Natural killer cell (primary cell): ENCODE data around the gene ABTB2. TPM values are rescaled to one million over a fixed set of nuclear protein-coding genes. Genes with fewer than 3 reads are reported as not detected.

ENCODE experiments used
- ATAC-seq, 3 donors: fragments of 150-1000 bp in 2 of 3; fragments of 200-7000 bp in 1 of 3; cut with Tn5 transposase; 1 replicate in 1 of 3; 2 replicates in 2 of 3; pipeline ENCODE4 v1.10.0; 2021; ENCODE audit warnings: mild to moderate bottlenecking in 2 of 3, moderate library complexity in 2 of 3
- DNase-seq, 2 donors: peaks; one replicate each; pipeline versions ENCODE4 v3.0.0 to v3.0.0-alpha.2; 2013 to 2021; ENCODE audit warnings: mixed read lengths in 1 of 2
- H3K27ac ChIP-seq: one replicate; pipeline ENCODE4 v1.5.1; 2013; ENCODE audit warnings: mild to moderate bottlenecking, low read length
- H3K27me3 ChIP-seq: one replicate; pipeline ENCODE4 v1.6.1; 2013; ENCODE audit warnings: low read length; ENCODE audit not compliant: control insufficient read depth, insufficient read depth
- H3K36me3 ChIP-seq: one replicate; pipeline ENCODE4 v1.6.1; 2013; ENCODE audit warnings: low read length; ENCODE audit not compliant: control insufficient read depth, insufficient read depth
- H3K4me1 ChIP-seq: one replicate; pipeline ENCODE4 v1.6.1; 2013; ENCODE audit warnings: low read length; ENCODE audit not compliant: control insufficient read depth, insufficient read depth
- H3K4me3 ChIP-seq: one replicate; pipeline ENCODE4 v1.5.1; 2013; ENCODE audit warnings: low read length
- H3K9me3 ChIP-seq: one replicate; pipeline ENCODE4 v1.6.1; 2013; ENCODE audit warnings: low read length; ENCODE audit not compliant: control insufficient read depth, insufficient read depth
- H3K27ac Mint-ChIP-seq, 2 donors: one replicate each; pipeline ENCODE4 v1.8.0; 2022; ENCODE audit warnings: mild to moderate bottlenecking in 2 of 2, mixed read lengths in 2 of 2, moderate library complexity in 1 of 2
- H3K27me3 Mint-ChIP-seq, 2 donors: one replicate each; pipeline ENCODE4 v1.8.0; 2022; ENCODE audit warnings: low read depth in 2 of 2, mixed read lengths in 2 of 2
- H3K36me3 Mint-ChIP-seq: one replicate; pipeline ENCODE4 v1.8.0; 2022; ENCODE audit warnings: mixed read lengths
- H3K4me1 Mint-ChIP-seq, 2 donors: one replicate each; pipeline ENCODE4 v1.8.0; 2022; ENCODE audit warnings: mixed read lengths in 2 of 2
- H3K4me3 Mint-ChIP-seq: one replicate; pipeline ENCODE4 v1.8.0; 2022; ENCODE audit warnings: mild to moderate bottlenecking, moderate library complexity, mixed read lengths
- H3K9me3 Mint-ChIP-seq, 2 donors: one replicate each; pipeline ENCODE4 v1.8.0; 2022; ENCODE audit warnings: mixed read lengths in 2 of 2
- WGBS: methylation state at CpG from one replicate; pipeline ENCODE4 v1.1.7; 2013; ENCODE audit warnings: missing lambda C conversion rate; ENCODE audit not compliant: insufficient coverage; 5-methylcytosine and 5-hydroxymethylcytosine counted together
- intact Hi-C: fragments of 100-400 bp; cut with micrococcal nuclease; formaldehyde crosslinking; loops from one replicate; pipeline ENCODE4 v1.14.2; 2022
- total RNA-seq, 4 donors: library from RNA; stranded (reverse); fragments of 120-200 nt in 1 of 4; gene quantifications; one replicate each; pipeline versions ENCODE4 v1.2.3 to v1.2.4, GENCODE V29; 2013 to 2022
- TF ChIP-seq, protein P1 (sequence below): fragments of 200-600 bp; IDR thresholded peaks from one replicate; pipeline ENCODE4 v1.8.0; 2022; ENCODE audit warnings: antibody characterized with exemption

The ABTB2 gene
- total RNA-seq, 3 donors from 2014 or later (not counting 1 experiment from before 2014, with no cell fraction given) = 0.65 to 1.7 (median 1.1) TPM

DNA sequence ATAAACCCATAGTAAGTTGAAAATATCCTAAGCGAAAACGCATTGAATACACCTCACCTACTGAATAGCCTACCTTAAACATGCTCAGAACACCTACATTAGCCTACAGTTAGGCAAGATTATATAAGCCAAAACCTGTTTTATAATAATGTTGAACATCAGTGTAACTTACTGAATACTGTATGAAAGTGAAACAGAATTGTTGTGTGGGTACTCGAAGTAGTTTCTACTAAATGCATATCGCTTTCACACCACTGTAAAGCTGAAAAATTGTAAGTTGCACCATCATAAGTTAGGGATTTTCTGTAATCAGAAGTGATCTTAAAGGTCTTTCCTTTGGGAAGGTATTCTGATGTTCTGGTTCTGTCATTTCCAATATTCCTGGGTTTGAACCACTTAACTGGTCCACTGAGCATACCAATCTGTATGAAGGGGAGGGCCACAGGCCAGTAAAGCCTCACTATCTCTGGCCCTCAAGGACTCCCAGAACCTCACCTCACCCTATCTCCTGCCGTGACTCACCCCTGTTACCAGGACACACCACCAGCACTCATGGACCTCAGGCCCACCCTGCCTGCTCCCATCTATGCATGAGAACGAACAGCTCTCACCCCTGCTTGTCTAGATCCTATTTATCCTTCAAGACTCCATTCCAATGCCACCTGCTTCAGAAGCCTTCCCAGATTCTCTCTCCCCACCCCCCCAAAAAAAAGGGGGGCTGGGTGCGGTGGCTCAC is 182.4 kb downstream of the ABTB2 start:
- Histone ChIP-seq H3K4me1 (peaks cover 11% of the 10 kb centered on the region), H3K27ac (no peak overlapping the region), H3K36me3 (no peaks in the 10 kb centered on the region), H3K9me3 (no peaks in the 10 kb centered on the region), H3K27me3 (peaks cover 2% of the 10 kb centered on the region), H3K4me3 (no peak overlapping the region)
- ATAC-seq (no peak), DNase-seq (no peak)
- H3K9me3 Mint-ChIP-seq = no peaks in the 10 kb centered on the region
- WGBS = 93% methylated on average over 5 of the region's 7 CpGs
- H3K27me3 Mint-ChIP-seq = no peaks in the 10 kb centered on the region
- peak overlapping the region; percentile 50 for H3K4me3 Mint-ChIP-seq
- peaks cover 5 to 14% of the 10 kb centered on the region in 2 donors for H3K4me1 Mint-ChIP-seq
- no peak overlapping the region for H3K27ac Mint-ChIP-seq
- intact Hi-C loops = no loop called here
- no peaks in the 10 kb centered on the region for H3K36me3 Mint-ChIP-seq
- TF ChIP-seq, protein P1, sequence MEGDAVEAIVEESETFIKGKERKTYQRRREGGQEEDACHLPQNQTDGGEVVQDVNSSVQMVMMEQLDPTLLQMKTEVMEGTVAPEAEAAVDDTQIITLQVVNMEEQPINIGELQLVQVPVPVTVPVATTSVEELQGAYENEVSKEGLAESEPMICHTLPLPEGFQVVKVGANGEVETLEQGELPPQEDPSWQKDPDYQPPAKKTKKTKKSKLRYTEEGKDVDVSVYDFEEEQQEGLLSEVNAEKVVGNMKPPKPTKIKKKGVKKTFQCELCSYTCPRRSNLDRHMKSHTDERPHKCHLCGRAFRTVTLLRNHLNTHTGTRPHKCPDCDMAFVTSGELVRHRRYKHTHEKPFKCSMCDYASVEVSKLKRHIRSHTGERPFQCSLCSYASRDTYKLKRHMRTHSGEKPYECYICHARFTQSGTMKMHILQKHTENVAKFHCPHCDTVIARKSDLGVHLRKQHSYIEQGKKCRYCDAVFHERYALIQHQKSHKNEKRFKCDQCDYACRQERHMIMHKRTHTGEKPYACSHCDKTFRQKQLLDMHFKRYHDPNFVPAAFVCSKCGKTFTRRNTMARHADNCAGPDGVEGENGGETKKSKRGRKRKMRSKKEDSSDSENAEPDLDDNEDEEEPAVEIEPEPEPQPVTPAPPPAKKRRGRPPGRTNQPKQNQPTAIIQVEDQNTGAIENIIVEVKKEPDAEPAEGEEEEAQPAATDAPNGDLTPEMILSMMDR = no peak

DNA sequence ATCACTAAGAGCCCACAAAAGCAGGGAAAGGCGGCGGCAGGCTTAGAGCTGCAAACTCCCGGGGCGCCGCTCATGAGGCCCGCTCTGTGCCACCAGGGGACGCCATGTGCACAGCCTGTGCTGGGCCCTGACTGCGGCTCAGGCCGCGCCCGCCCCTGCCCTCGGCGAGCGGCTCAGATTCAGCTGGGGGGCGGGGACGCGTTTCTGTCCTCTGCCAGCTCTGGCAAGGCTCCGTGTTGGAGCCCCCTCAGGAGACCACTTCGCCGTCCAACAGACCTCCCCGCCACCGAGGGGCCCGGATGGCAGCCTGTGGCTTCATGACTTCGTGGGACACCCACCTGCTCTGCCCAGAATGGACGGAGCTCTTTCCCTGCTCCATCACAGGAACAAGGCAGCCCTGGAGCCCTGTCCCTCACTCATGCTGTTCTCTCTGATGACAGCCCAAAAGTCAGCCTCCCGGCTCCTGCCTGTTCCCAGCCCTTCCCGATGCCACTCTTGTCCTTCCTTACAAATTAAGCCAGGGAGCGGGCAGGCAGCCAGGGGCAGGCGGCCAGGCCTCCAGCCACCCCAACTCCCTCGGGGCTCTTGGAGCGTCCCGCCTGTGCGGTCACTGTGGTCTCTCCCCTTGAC is 183.3 kb downstream of the ABTB2 start:
- H3K27ac Mint-ChIP-seq = peak overlapping the region in 1 of 2 donors; percentile 13
- peaks cover 11% of the 10 kb centered on the region for H3K4me1 ChIP-seq
- H3K27ac ChIP-seq = no peak overlapping the region
- ATAC-seq (peak; percentile 94 to 100 (median 99)), DNase-seq (peak; percentile 77 to 88)
- H3K4me1 Mint-ChIP-seq = peaks cover 5 to 14% of the 10 kb centered on the region in 2 donors
- H3K36me3 ChIP-seq = no peaks in the 10 kb centered on the region
- WGBS = 27% methylated on average over 33 of the region's 33 CpGs
- TF ChIP-seq, protein P1 = peak; percentile 85
- H3K4me3 ChIP-seq = no peak overlapping the region
- no peaks in the 10 kb centered on the region for H3K36me3 Mint-ChIP-seq
- intact Hi-C loops = loop anchor here (1.0 kb wide), 2 partner anchors 185 to 319 kb away; no protein-coding TSS in a partner anchor
- no peaks in the 10 kb centered on the region for H3K27me3 Mint-ChIP-seq
- H3K4me3 Mint-ChIP-seq = peak overlapping the region; percentile 73
- H3K9me3 ChIP-seq = no peaks in the 10 kb centered on the region
- peaks cover 2% of the 10 kb centered on the region for H3K27me3 ChIP-seq
- H3K9me3 Mint-ChIP-seq = no peaks in the 10 kb centered on the region

DNA sequence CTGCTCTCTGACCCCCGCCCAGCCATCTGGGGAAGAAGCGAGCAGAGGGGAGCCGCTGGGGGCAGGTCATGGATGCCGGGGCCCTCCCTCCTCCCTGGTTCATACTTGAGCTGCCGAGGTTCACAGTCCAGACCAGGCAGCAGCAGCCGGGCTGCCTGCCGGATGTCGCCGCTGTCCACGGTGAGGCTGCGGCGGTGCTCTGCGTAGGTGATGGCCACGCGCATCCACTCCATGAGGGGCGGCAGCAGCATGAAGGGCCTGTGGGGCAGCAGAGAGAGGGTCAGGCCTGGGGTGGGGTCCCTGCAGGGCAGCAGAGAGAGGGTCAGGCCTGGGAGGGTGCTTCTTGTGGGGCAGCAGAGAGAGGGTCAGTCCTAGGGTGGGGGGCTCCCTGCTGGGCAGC is 184.8 kb downstream of the ABTB2 start:
- H3K4me1 Mint-ChIP-seq = peaks cover 5 to 14% of the 10 kb centered on the region in 2 donors
- intact Hi-C loops = no loop called here
- WGBS = 96% methylated on average over 16 of the region's 16 CpGs

More for the DNA sequence above, 184.8 kb downstream of the ABTB2 start:
- DNase-seq = no peak
- Mint-ChIP-seq H3K27me3 (no peaks in the 10 kb centered on the region), H3K27ac (no peak overlapping the region), H3K9me3 (no peaks in the 10 kb centered on the region), H3K4me3 (no peak overlapping the region), H3K36me3 (no peaks in the 10 kb centered on the region)
- ATAC-seq = no peak
- TF ChIP-seq, protein P1 = no peak
- Histone ChIP-seq H3K36me3 (no peaks in the 10 kb centered on the region), H3K4me3 (no peak overlapping the region), H3K27ac (no peak overlapping the region), H3K9me3 (no peaks in the 10 kb centered on the region), H3K4me1 (peaks cover 11% of the 10 kb centered on the region), H3K27me3 (peaks cover 2% of the 10 kb centered on the region)
